HepG2 (cell line): Measurements from ENCODE around the gene HDGFL2.

Experiments used
- AKAP8 ChIP-seq: sonication (generic); formaldehyde crosslinking; IDR thresholded peaks from 2 replicates; pipeline ENCODE4 v1.5.1; 2020; ENCODE audit warnings: mild to moderate bottlenecking, missing genetic modification reagents
- MXD4 ChIP-seq: IDR thresholded peaks from 2 replicates; pipeline ENCODE4 v1.6.1; 2016; ENCODE audit warnings: mild to moderate bottlenecking, missing biosample characterization, missing genetic modification reagents
- POLR2A ChIP-seq, 2 experiments: IDR thresholded peaks; 2 replicates each; pipeline ENCODE4 v1.6.1; 2011; ENCODE audit warnings: low read depth in 2 of 2, low read length in 2 of 2, mild to moderate bottlenecking in 1 of 2, moderate library complexity in 1 of 2; ENCODE audit not compliant: insufficient read depth in 1 of 2
- PPARG ChIP-seq: conservative IDR thresholded peaks from 2 replicates; pipeline ENCODE4 v1.6.1; 2016; ENCODE audit warnings: missing biosample characterization, missing genetic modification reagents
- SAFB2 ChIP-seq: sonication (generic); formaldehyde crosslinking; IDR thresholded peaks from 2 replicates; pipeline ENCODE4 v1.5.1; 2020; ENCODE audit warnings: missing genetic modification reagents, low read depth, mild to moderate bottlenecking, borderline replicate concordance
- TCF7L2 ChIP-seq: IDR thresholded peaks from 2 replicates; pipeline ENCODE4 v1.6.1; 2011; ENCODE audit warnings: mild to moderate bottlenecking, low read depth, low read length, moderate library complexity
- ZC3H4 ChIP-seq: sonication (generic); formaldehyde crosslinking; IDR thresholded peaks from 2 replicates; pipeline ENCODE4 v1.4.0; 2020; ENCODE audit warnings: missing genetic modification reagents, borderline replicate concordance
- ZNF329 ChIP-seq: sonication (generic); formaldehyde crosslinking; IDR thresholded peaks from 2 replicates; pipeline ENCODE4 v1.9.0; 2021; ENCODE audit warnings: low read depth, mild to moderate bottlenecking, missing genetic modification reagents
- ZNF543 ChIP-seq: sonication (generic); formaldehyde crosslinking; IDR thresholded peaks from 2 replicates; pipeline ENCODE4 v1.4.0; 2020; ENCODE audit warnings: mild to moderate bottlenecking, missing genetic modification reagents
- ZNF615 ChIP-seq: sonication (generic); formaldehyde crosslinking; IDR thresholded peaks from 2 replicates; pipeline ENCODE4 v1.5.0; 2020; ENCODE audit warnings: mild to moderate bottlenecking, missing genetic modification reagents, borderline replicate concordance
- ZSCAN29 ChIP-seq: sonication (generic); formaldehyde crosslinking; conservative IDR thresholded peaks from 2 replicates; pipeline ENCODE4 v1.4.0; 2020; ENCODE audit warnings: mild to moderate bottlenecking, missing genetic modification reagents
- TF ChIP-seq, protein P1 (sequence below): sonication (generic); IDR thresholded peaks from 2 replicates; pipeline ENCODE4 v1.6.1; 2016; ENCODE audit warnings: low read depth, borderline replicate concordance
- TF ChIP-seq, protein P2 (sequence below): sonication (generic); formaldehyde crosslinking; IDR thresholded peaks from 2 replicates; pipeline ENCODE4 v1.4.0; 2020; ENCODE audit warnings: missing genetic modification reagents, borderline replicate concordance

DNA sequence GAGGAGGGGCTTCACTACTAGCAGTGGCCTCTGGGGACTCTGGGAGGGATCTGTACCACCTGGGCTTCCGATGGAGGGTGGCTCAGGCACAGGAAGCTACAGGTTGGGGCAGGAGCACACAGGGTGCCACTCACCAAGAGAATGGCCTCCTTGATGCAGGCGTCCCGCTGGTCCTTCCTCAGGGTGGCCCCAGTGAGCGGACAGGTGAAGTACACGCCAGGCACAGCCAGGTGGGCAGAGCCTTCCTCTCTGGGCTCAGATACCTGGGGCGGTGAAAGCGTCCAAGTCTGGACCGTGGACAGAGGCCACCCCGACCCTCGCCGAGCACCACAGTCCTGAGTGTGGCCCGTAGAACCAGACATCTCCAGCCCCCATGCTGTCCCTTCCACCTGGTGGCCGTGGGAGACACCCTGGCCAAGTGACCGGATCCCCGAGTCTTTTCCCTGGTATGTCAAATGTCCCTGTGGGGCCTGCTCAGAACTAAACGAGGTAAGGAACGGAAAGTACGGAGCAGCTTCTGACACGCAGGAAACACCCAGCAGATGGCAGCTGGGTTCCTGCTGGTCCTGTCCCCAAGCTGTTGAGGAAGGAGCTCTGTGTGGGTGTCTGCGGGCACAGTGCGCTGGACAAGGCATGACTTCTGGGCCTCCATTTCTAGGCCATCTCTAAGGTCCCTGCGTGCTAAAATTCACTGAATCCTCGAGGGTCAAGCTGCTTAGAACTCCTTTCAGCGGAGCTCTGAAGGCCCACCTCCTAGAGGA lies 19.7 kb upstream of the HDGFL2 start:
- no peak for TF ChIP-seq ZC3H4 (CRISPR knock-in tag)
- no peak for TF ChIP-seq ZNF615 (CRISPR knock-in tag)
- no peak for TF ChIP-seq ZNF329 (CRISPR knock-in tag)
- TF ChIP-seq ZSCAN29 (CRISPR knock-in tag) = no peak
- no peak for TF ChIP-seq TCF7L2
- TF ChIP-seq, protein P1, sequence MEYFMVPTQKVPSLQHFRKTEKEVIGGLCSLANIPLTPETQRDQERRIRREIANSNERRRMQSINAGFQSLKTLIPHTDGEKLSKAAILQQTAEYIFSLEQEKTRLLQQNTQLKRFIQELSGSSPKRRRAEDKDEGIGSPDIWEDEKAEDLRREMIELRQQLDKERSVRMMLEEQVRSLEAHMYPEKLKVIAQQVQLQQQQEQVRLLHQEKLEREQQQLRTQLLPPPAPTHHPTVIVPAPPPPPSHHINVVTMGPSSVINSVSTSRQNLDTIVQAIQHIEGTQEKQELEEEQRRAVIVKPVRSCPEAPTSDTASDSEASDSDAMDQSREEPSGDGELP = no peak
- no peak for TF ChIP-seq AKAP8 (CRISPR knock-in tag)
- TF ChIP-seq, protein P2, sequence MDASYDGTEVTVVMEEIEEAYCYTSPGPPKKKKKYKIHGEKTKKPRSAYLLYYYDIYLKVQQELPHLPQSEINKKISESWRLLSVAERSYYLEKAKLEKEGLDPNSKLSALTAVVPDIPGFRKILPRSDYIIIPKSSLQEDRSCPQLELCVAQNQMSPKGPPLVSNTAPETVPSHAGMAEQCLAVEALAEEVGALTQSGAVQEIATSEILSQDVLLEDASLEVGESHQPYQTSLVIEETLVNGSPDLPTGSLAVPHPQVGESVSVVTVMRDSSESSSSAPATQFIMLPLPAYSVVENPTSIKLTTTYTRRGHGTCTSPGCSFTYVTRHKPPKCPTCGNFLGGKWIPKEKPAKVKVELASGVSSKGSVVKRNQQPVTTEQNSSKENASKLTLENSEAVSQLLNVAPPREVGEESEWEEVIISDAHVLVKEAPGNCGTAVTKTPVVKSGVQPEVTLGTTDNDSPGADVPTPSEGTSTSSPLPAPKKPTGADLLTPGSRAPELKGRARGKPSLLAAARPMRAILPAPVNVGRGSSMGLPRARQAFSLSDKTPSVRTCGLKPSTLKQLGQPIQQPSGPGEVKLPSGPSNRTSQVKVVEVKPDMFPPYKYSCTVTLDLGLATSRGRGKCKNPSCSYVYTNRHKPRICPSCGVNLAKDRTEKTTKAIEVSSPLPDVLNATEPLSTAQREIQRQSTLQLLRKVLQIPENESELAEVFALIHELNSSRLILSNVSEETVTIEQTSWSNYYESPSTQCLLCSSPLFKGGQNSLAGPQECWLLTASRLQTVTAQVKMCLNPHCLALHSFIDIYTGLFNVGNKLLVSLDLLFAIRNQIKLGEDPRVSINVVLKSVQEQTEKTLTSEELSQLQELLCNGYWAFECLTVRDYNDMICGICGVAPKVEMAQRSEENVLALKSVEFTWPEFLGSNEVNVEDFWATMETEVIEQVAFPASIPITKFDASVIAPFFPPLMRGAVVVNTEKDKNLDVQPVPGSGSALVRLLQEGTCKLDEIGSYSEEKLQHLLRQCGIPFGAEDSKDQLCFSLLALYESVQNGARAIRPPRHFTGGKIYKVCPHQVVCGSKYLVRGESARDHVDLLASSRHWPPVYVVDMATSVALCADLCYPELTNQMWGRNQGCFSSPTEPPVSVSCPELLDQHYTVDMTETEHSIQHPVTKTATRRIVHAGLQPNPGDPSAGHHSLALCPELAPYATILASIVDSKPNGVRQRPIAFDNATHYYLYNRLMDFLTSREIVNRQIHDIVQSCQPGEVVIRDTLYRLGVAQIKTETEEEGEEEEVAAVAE (CRISPR knock-in tag) = no peak
- TF ChIP-seq ZNF543 (CRISPR knock-in tag) = no peak
- TF ChIP-seq SAFB2 (CRISPR knock-in tag) = no peak
- TF ChIP-seq POLR2A (IDR thresholded peaks at IDR 0.05; ENCODE audit: insufficient read depth in 1 of 2, low read depth in 2 of 2, low read length in 2 of 2) = no peak
- no peak for TF ChIP-seq MXD4 (CRISPR knock-in tag)
- no peak for TF ChIP-seq PPARG (CRISPR knock-in tag)
